Esophagus squamous epithelium (tissue), 5 donors: Measurements from ENCODE around the gene TMEM258. TPM values are rescaled to one million over a fixed set of nuclear protein-coding genes. Genes with fewer than 3 reads are reported as not detected.

Source experiments
- DNase-seq: peaks from one replicate; lab custom pipeline; 2025; lab: John Stamatoyannopoulos, UW
- H3K27ac ChIP-seq, 4 donors: fragments of 200-600 bp; sonication (generic); one replicate each; pipeline ENCODE4 v1.5.1; 2016 to 2019; ENCODE audit warnings: mild to moderate bottlenecking in 1 of 4
- H3K27me3 ChIP-seq, 4 donors: fragments of 200-600 bp; sonication (generic); 1 replicate in 3 of 4; 2 replicates in 1 of 4; pipeline versions ENCODE4 v1.5.1 to v1.6.0; 2017 to 2021; ENCODE audit warnings: antibody characterized with exemption in 1 of 4
- H3K36me3 ChIP-seq, 3 donors: fragments of 200-600 bp; sonication (generic); one replicate each; pipeline ENCODE4 v1.5.1; 2016 to 2019
- H3K4me1 ChIP-seq, 3 donors: fragments of 200-600 bp; sonication (generic); one replicate each; pipeline ENCODE4 v1.5.1; 2017 to 2019
- H3K4me3 ChIP-seq, 4 donors: fragments of 200-600 bp; sonication (generic); 1 replicate in 3 of 4; 2 replicates in 1 of 4; pipeline ENCODE4 v1.5.1; 2016 to 2019; ENCODE audit warnings: mild to moderate bottlenecking in 2 of 4, moderate library complexity in 1 of 4
- H3K9me3 ChIP-seq, 3 donors: fragments of 200-600 bp; sonication (generic); one replicate each; pipeline ENCODE4 v1.5.1; 2016 to 2019
- POLR2A ChIP-seq, 4 donors: fragments of 450-650 bp; IDR thresholded peaks; one replicate each; pipeline ENCODE4 v1.6.1; 2017; ENCODE audit warnings: antibody characterized with exemption in 4 of 4, mild to moderate bottlenecking in 4 of 4, moderate library complexity in 3 of 4
- WGBS, 2 donors: methylation state at CpG; one replicate each; pipeline ENCODE4 v1.1.5; 2018; 5-methylcytosine and 5-hydroxymethylcytosine counted together
- intact Hi-C: fragments of 100-400 bp; cut with DNase I; formaldehyde crosslinking; loops from one replicate; pipeline ENCODE4 v1.15.0; 2022
- total RNA-seq, 4 donors: library from RNA; depleted of rRNA; stranded (reverse); fragments of >200 nt; gene quantifications; one replicate each; pipeline ENCODE4 v1.1.0, GENCODE V29; 2016
- TF ChIP-seq, protein P1 (sequence below), 6 experiments: fragments of 450-650 bp in 4 of 6; fragments of 200-600 bp in 2 of 6; sonication (generic) in 2 of 6; IDR thresholded peaks; one replicate each; pipeline ENCODE4 v1.5.1; 2016 to 2019; ENCODE audit warnings: antibody characterized with exemption in 6 of 6, mild to moderate bottlenecking in 4 of 6, moderate library complexity in 4 of 6
- donor health status: DM: yes; HTN: yes; CAD: no.

The TMEM258 gene
- total RNA-seq, 4 donors from 2014 or later, result 32.3 to 54.2 (median 37.9) TPM

DNA sequence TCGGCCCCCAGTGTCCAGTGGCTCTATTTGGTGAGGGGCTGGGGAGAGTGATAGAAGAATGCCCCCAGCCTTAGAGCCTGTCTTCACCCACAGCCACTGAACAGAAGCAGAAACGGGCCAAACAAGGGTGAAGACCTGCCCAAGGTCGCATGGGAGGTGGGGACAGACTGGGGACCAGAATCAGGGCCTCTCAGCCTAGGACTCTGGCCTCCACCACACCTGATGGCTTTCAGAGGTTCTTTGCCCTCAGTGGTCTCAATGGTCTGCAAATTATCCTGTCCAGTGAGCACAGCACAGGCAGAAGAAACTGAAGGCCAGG, 44.5 kb downstream of the TMEM258 start:
- H3K36me3 ChIP-seq, result peaks cover 0 to 19% (median 3%) of the 10 kb centered on the region in 3 donors
- DNase-seq, result no peak
- peaks cover 0 to 37% (median 0%) of the 10 kb centered on the region in 4 donors for H3K27me3 ChIP-seq
- no peak for TF ChIP-seq POLR2A (IDR thresholded peaks at IDR 0.05)
- TF ChIP-seq, protein P1, sequence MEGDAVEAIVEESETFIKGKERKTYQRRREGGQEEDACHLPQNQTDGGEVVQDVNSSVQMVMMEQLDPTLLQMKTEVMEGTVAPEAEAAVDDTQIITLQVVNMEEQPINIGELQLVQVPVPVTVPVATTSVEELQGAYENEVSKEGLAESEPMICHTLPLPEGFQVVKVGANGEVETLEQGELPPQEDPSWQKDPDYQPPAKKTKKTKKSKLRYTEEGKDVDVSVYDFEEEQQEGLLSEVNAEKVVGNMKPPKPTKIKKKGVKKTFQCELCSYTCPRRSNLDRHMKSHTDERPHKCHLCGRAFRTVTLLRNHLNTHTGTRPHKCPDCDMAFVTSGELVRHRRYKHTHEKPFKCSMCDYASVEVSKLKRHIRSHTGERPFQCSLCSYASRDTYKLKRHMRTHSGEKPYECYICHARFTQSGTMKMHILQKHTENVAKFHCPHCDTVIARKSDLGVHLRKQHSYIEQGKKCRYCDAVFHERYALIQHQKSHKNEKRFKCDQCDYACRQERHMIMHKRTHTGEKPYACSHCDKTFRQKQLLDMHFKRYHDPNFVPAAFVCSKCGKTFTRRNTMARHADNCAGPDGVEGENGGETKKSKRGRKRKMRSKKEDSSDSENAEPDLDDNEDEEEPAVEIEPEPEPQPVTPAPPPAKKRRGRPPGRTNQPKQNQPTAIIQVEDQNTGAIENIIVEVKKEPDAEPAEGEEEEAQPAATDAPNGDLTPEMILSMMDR (IDR thresholded peaks at IDR 0.05), result no peak
- intact Hi-C loops, result no loop called here
- no peaks in the 10 kb centered on the region for H3K9me3 ChIP-seq
- peak overlapping the region in 2 of 4 donors; percentile 82 to 83 for H3K27ac ChIP-seq
- no peak overlapping the region for H3K4me3 ChIP-seq
- H3K4me1 ChIP-seq, result peaks cover 4 to 46% (median 15%) of the 10 kb centered on the region in 3 donors
- 60% methylated on average over 2 of the region's 3 CpGs; no CpG with 5 or more reads in 1 of the 2 donors for WGBS, 2 donors

DNA sequence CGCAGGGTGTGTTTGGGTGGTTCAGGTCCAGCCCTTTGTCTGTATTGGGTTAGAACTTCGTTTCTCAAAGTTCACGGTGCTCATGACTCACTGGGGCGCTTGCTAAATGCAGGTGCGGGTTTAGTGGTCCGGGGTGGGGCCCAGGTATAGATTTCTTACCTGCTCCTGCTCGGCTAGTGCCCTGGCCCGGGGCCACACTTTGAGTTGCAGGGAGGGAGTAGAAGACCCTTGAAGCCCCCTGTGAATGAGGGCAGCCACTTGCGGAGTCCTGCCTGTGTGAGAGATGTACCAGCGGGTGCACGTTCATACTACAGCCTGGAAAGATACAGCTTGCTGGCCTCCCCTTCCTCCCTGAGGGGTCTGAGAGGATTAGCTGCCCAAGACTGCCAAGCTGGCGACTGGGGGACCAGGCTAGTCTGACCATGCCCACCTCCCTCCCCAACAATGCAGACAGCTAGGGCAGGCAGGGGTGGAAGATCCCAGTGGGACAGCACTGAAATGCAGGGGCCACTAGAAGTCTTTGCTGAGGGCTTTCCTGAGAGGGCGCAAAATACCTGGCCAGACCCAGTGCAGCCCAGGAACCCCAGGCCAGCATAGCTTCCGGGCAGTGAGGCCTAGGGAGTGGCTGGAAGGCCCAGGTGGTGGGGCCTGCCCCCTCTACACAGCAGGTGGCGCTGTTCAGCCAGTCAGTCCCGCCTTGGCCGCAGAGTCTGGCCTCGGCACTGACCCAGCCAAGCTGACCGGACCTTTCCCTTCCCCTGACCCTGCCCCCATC, 45.0 kb downstream of the TMEM258 start:
- H3K27me3 ChIP-seq, result peaks cover 0 to 32% (median 0%) of the 10 kb centered on the region in 4 donors
- no peak for TF ChIP-seq POLR2A (IDR thresholded peaks at IDR 0.05)
- TF ChIP-seq, protein P1 (IDR thresholded peaks at IDR 0.05), result peak; percentile 60 to 89 (median 82)
- no peaks in the 10 kb centered on the region for H3K9me3 ChIP-seq
- intact Hi-C loops, result no loop called here
- no peak for DNase-seq
- 37 to 55% methylated on average over 5 to 12 of the region's 19 CpGs for WGBS, 2 donors
- peak overlapping the region in 3 of 4 donors; percentile 24 to 83 (median 82) for H3K27ac ChIP-seq
- peaks cover 2 to 47% (median 13%) of the 10 kb centered on the region in 3 donors for H3K4me1 ChIP-seq
- H3K36me3 ChIP-seq, result peaks cover 0 to 22% (median 3%) of the 10 kb centered on the region in 3 donors
- H3K4me3 ChIP-seq, result no peak overlapping the region

DNA sequence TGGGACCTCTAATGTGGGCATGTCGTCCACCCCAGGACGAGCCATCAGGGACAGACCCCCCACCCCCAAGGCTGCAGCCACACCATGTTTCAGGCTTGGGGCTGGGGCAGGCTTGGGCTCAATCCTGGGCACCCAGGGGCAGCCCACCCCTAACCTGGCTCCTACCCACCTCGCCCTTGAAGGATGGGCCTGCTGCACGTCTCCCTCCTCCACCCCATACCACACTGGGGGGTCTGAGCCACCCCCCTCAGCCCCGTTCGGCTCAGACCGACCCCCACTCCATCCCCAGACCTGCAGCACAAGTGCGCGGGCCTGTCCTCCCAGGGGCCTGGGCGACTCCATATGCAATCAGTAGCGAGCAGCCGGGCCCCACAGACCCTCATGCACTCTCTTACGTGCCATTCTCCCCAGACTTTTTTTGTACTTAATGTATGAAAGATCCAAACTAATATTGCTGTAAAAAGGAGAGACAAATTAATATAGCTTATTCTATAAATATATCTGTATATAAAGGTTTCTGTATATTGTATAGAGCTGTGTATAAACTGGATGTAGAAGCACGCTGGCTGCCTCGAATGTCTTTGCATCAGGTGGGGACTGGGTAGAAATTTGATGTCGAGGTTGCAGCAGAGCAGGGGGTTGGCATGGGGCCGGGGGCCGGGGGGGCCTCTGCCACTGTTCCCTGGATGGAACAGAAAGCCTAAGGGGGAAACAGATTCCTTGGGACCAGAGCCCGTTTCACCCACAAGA, 45.8 kb downstream of the TMEM258 start:
- Histone ChIP-seq H3K27ac (peak overlapping the region in 2 of 4 donors; percentile 82 to 83), H3K4me1 (peaks cover 7 to 49% (median 11%) of the 10 kb centered on the region in 3 donors), H3K36me3 (peaks cover 0 to 29% (median 3%) of the 10 kb centered on the region in 3 donors), H3K9me3 (no peaks in the 10 kb centered on the region), H3K4me3 (no peak overlapping the region), H3K27me3 (peaks cover 0 to 26% (median 0%) of the 10 kb centered on the region in 4 donors)
- 55 to 69% methylated on average over 8 to 14 of the region's 19 CpGs for WGBS, 2 donors
- DNase-seq, result no peak
- intact Hi-C loops, result no loop called here
- TF ChIP-seq, protein P1 (IDR thresholded peaks at IDR 0.05), result no peak
- no peak for TF ChIP-seq POLR2A (IDR thresholded peaks at IDR 0.05)

DNA sequence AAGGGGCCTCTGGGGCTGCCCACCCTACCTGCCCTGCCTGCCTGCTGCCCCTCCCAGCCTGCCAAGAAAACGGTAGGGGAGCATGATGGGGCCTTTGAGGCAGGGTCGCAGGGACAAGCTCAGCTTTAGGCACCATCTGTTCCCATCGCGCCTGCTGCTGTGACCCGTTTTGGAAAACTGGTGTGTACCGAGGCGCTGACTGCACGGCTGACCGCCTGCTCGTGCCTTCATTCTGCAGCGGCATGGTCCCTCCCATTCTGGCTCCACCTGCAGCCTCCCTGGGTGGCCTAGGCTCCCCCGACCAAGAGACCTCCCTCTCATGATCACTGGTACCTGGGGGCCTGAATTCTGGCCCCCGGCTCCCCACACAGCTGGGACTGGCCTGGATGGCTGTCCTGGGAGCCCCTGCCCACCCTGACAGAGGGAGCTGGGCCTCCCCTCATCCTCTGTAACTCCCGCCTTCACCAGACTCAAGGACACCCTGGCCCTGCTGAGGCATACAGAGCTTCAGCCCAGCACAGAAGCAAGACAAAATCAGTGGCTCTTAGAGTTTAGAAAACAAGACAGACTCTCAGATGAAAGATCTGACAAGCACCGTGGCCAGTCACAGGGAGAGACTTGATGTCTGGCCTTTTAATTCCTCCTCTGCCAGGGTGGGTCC, 46.5 kb downstream of the TMEM258 start:
- WGBS, 2 donors, result 40% methylated on average over 1 of the region's 15 CpGs; no CpG with 5 or more reads in 1 of the 2 donors
- no peaks in the 10 kb centered on the region for H3K9me3 ChIP-seq
- H3K36me3 ChIP-seq, result peaks cover 0 to 34% (median 3%) of the 10 kb centered on the region in 3 donors
- peaks cover 7 to 56% (median 11%) of the 10 kb centered on the region in 3 donors for H3K4me1 ChIP-seq
- TF ChIP-seq, protein P1 (IDR thresholded peaks at IDR 0.05), result no peak
- no peak for TF ChIP-seq POLR2A (IDR thresholded peaks at IDR 0.05)
- peaks cover 0 to 19% (median 0%) of the 10 kb centered on the region in 4 donors for H3K27me3 ChIP-seq
- H3K27ac ChIP-seq, result peak overlapping the region in 2 of 4 donors; percentile 82 to 83
- intact Hi-C loops, result no loop called here
- no peak for DNase-seq
- no peak overlapping the region for H3K4me3 ChIP-seq
